HepG2 (cell line): ENCODE results near the gene OSBPL10. TPM values are rescaled to one million over a fixed set of nuclear protein-coding genes. Genes with fewer than 3 reads are reported as not detected.

Experiments
- ARID2 ChIP-seq: sonication (generic); formaldehyde crosslinking; IDR thresholded peaks from 2 replicates; pipeline ENCODE4 v1.8.1; 2022; ENCODE audit warnings: mild to moderate bottlenecking, missing genetic modification reagents, borderline replicate concordance
- BHLHE40 ChIP-seq: IDR thresholded peaks from 2 replicates; pipeline ENCODE4 v1.6.1; 2011; ENCODE audit warnings: low read length, improper control_type of control experiment
- CEBPG ChIP-seq: IDR thresholded peaks from 2 replicates; pipeline ENCODE4 v1.6.1; 2016
- CHCHD3 ChIP-seq: sonication (generic); formaldehyde crosslinking; IDR thresholded peaks from 2 replicates; pipeline ENCODE4 v1.8.0; 2022; ENCODE audit warnings: mild to moderate bottlenecking, missing genetic modification reagents, moderate library complexity
- DPF2 ChIP-seq: sonication (generic); formaldehyde crosslinking; IDR thresholded peaks from 2 replicates; pipeline ENCODE4 v1.4.0; 2020; ENCODE audit warnings: mild to moderate bottlenecking, low read depth, missing genetic modification reagents, borderline replicate concordance
- HOXA9 ChIP-seq: sonication (generic); formaldehyde crosslinking; IDR thresholded peaks from 2 replicates; pipeline ENCODE4 v1.8.1; 2022; ENCODE audit warnings: missing genetic modification reagents, mild to moderate bottlenecking, moderate library complexity, borderline replicate concordance
- ISX ChIP-seq: sonication (generic); formaldehyde crosslinking; conservative IDR thresholded peaks from 2 replicates; pipeline ENCODE4 v1.5.0; 2020; ENCODE audit warnings: missing genetic modification reagents
- KAT8 ChIP-seq: IDR thresholded peaks from 2 replicates; pipeline ENCODE4 v1.6.1; 2016; ENCODE audit warnings: missing genetic modification reagents, missing compliant biosample characterization
- KDM6A ChIP-seq: IDR thresholded peaks from 2 replicates; pipeline ENCODE4 v1.6.1; 2016; ENCODE audit warnings: low read depth
- MATR3 ChIP-seq: sonication (generic); formaldehyde crosslinking; IDR thresholded peaks from 2 replicates; pipeline ENCODE4 v1.4.0; 2020; ENCODE audit warnings: missing genetic modification reagents
- MBNL3 ChIP-seq: fragments of 250-450 bp; sonication (Bioruptor Pico); conservative IDR thresholded peaks from 2 replicates; pipeline ENCODE4 v1.8.0; 2022; ENCODE audit warnings: mild to moderate bottlenecking, inconsistent platforms
- MXD4 ChIP-seq: IDR thresholded peaks from 2 replicates; pipeline ENCODE4 v1.6.1; 2016; ENCODE audit warnings: mild to moderate bottlenecking, missing biosample characterization, missing genetic modification reagents
- NFYC ChIP-seq: IDR thresholded peaks from 2 replicates; pipeline ENCODE4 v1.6.1; 2016; ENCODE audit warnings: missing genetic modification reagents, missing compliant biosample characterization
- SKI ChIP-seq: fragments of 450-650 bp; IDR thresholded peaks from one replicate; pipeline ENCODE4 v1.6.1; 2018; ENCODE audit warnings: mild to moderate bottlenecking; ENCODE audit not compliant: partially characterized antibody
- TAF15 ChIP-seq: fragments of 200-400 bp; formaldehyde crosslinking; IDR thresholded peaks from one replicate; pipeline ENCODE4 v1.6.1; 2018; ENCODE audit warnings: mild to moderate bottlenecking, low read depth, low read length; ENCODE audit not compliant: poor library complexity, severe bottlenecking
- ZKSCAN8 ChIP-seq: IDR thresholded peaks from 2 replicates; pipeline ENCODE4 v1.6.1; 2016; ENCODE audit warnings: borderline replicate concordance, missing genetic modification reagents, missing compliant biosample characterization
- ZNF138 ChIP-seq: sonication (generic); formaldehyde crosslinking; IDR thresholded peaks from 2 replicates; pipeline ENCODE4 v1.5.0; 2020; ENCODE audit warnings: mild to moderate bottlenecking, low read depth, missing genetic modification reagents
- ZNF292 ChIP-seq: sonication (generic); formaldehyde crosslinking; IDR thresholded peaks from 2 replicates; pipeline ENCODE4 v1.8.1; 2022; ENCODE audit warnings: mild to moderate bottlenecking, low read depth, missing genetic modification reagents, borderline replicate concordance
- ZNF331 ChIP-seq: sonication (generic); formaldehyde crosslinking; IDR thresholded peaks from 2 replicates; pipeline ENCODE4 v1.4.0; 2020; ENCODE audit warnings: missing genetic modification reagents
- ZNF496 ChIP-seq: sonication (generic); formaldehyde crosslinking; IDR thresholded peaks from 2 replicates; pipeline ENCODE4 v1.8.1; 2023; ENCODE audit warnings: mild to moderate bottlenecking, moderate library complexity, missing genetic modification reagents; ENCODE audit not compliant: insufficient replicate concordance
- ZNF891 ChIP-seq: sonication (generic); formaldehyde crosslinking; IDR thresholded peaks from 2 replicates; pipeline ENCODE4 v1.5.0; 2020; ENCODE audit warnings: mild to moderate bottlenecking, missing genetic modification reagents
- polyA plus RNA-seq, 8 experiments: library from polyadenylated mRNA; depleted of rRNA in 3 of 8; stranded (reverse) in 7 of 8; unstranded in 1 of 8; fragments of >200 nt; fragmentation: Illumina TruSeq in 4 of 8; extraction: Trizol in 4 of 8; gene quantifications; 2 replicates each; pipeline versions ENCODE4 v1.2.1 to v1.2.3, GENCODE V29; 2011 to 2016; ENCODE audit warnings: low read depth in 4 of 8, missing spikeins in 1 of 8, mixed read lengths in 1 of 8; ENCODE audit not compliant: insufficient read depth in 1 of 8
- total RNA-seq, 5 experiments: library from RNA; depleted of rRNA; stranded (reverse); fragments of >200 nt; fragmentation: Illumina TruSeq; extraction: Trizol; gene quantifications; 2 replicates each; pipeline ENCODE4 v1.2.3, GENCODE V29; 2016; ENCODE audit warnings: low read depth in 1 of 5
- TF ChIP-seq, protein P1 (sequence below): sonication (generic); formaldehyde crosslinking; IDR thresholded peaks from 2 replicates; pipeline ENCODE4 v1.4.0; 2020; ENCODE audit warnings: missing genetic modification reagents, low read depth, mild to moderate bottlenecking, borderline replicate concordance
- TF ChIP-seq, protein P2 (sequence below): IDR thresholded peaks from 2 replicates; pipeline ENCODE4 v1.4.0; 2020; ENCODE audit warnings: mild to moderate bottlenecking, missing genetic modification reagents
- TF ChIP-seq, protein P3 (sequence below): IDR thresholded peaks from 2 replicates; pipeline ENCODE4 v1.6.1; 2016; ENCODE audit warnings: low read depth

Gene OSBPL10
- total and polyA plus RNA-seq, 2 of the 13 experiments (the other 11 are each of a cell fraction or from before 2014, with no cell fraction given) = 10.3 to 28.6 TPM

DNA sequence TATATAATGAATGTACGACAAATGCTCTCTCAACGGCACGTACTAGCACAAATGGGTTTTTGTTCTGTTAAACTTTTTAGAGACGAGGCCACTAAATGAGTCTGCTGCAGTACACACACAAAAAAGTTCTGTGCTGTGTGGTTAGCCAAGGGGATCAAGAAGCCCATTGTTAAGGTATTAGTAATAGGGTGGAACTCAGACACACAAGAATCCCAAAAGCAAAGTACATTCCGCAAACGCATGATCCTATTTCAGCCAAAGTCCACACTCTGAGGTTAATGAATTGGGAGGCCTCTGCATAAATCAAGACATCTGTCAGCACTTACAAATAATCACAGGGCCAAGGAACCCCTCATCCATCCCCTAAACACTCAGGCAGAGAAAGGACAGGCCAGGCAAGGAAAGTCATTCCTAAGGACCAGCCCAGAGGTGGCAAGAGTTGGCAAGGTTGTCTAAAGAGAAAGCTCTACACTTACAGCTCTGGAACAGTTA lies 12.1 kb downstream of the OSBPL10 start (continued):
- TF ChIP-seq, protein P1, sequence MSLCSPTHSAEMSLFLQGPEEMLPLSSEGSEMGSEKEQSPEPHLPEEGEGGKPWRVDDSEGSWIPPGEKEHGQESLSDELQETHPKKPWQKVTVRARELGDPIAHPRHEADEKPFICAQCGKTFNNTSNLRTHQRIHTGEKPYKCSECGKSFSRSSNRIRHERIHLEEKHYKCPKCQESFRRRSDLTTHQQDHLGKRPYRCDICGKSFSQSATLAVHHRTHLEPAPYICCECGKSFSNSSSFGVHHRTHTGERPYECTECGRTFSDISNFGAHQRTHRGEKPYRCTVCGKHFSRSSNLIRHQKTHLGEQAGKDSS (CRISPR knock-in tag) = no peak
- TF ChIP-seq KDM6A (peak; percentile 9; the same call in 1 of the 2 replicates), NFYC (CRISPR knock-in tag) (no peak), HOXA9 (CRISPR knock-in tag) (peak; percentile 60; the same call in 1 of the 2 replicates), ZNF891 (CRISPR knock-in tag) (no peak), CHCHD3 (CRISPR knock-in tag) (no peak), ZNF138 (0 out of 2 replicates have a peak, but pooled peaks have one; percentile 38), ZNF331 (CRISPR knock-in tag) (peak; percentile 21; the same call in 1 of the 2 replicates), CEBPG (peak; percentile 42), KAT8 (CRISPR knock-in tag) (no peak; the same call in 1 of the 2 replicates), ARID2 (CRISPR knock-in tag) (no peak), ZNF496 (no peak), MXD4 (CRISPR knock-in tag) (no peak), DPF2 (CRISPR knock-in tag) (peak; percentile 65; the same call in 1 of the 2 replicates), ZKSCAN8 (CRISPR knock-in tag) (0 out of 2 replicates have a peak, but pooled peaks have one; percentile 33), ZNF292 (CRISPR knock-in tag) (peak; percentile 75; the same call in 1 of the 2 replicates), TAF15 (no peak), ISX (CRISPR knock-in tag) (no peak), SKI (no peak), MBNL3 (CRISPR knock-in tag) (no peak), BHLHE40 (no peak), MATR3 (CRISPR knock-in tag) (no peak)
- TF ChIP-seq, protein P2, sequence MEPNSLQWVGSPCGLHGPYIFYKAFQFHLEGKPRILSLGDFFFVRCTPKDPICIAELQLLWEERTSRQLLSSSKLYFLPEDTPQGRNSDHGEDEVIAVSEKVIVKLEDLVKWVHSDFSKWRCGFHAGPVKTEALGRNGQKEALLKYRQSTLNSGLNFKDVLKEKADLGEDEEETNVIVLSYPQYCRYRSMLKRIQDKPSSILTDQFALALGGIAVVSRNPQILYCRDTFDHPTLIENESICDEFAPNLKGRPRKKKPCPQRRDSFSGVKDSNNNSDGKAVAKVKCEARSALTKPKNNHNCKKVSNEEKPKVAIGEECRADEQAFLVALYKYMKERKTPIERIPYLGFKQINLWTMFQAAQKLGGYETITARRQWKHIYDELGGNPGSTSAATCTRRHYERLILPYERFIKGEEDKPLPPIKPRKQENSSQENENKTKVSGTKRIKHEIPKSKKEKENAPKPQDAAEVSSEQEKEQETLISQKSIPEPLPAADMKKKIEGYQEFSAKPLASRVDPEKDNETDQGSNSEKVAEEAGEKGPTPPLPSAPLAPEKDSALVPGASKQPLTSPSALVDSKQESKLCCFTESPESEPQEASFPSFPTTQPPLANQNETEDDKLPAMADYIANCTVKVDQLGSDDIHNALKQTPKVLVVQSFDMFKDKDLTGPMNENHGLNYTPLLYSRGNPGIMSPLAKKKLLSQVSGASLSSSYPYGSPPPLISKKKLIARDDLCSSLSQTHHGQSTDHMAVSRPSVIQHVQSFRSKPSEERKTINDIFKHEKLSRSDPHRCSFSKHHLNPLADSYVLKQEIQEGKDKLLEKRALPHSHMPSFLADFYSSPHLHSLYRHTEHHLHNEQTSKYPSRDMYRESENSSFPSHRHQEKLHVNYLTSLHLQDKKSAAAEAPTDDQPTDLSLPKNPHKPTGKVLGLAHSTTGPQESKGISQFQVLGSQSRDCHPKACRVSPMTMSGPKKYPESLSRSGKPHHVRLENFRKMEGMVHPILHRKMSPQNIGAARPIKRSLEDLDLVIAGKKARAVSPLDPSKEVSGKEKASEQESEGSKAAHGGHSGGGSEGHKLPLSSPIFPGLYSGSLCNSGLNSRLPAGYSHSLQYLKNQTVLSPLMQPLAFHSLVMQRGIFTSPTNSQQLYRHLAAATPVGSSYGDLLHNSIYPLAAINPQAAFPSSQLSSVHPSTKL (CRISPR knock-in tag) = peak; percentile 86
- TF ChIP-seq, protein P3, sequence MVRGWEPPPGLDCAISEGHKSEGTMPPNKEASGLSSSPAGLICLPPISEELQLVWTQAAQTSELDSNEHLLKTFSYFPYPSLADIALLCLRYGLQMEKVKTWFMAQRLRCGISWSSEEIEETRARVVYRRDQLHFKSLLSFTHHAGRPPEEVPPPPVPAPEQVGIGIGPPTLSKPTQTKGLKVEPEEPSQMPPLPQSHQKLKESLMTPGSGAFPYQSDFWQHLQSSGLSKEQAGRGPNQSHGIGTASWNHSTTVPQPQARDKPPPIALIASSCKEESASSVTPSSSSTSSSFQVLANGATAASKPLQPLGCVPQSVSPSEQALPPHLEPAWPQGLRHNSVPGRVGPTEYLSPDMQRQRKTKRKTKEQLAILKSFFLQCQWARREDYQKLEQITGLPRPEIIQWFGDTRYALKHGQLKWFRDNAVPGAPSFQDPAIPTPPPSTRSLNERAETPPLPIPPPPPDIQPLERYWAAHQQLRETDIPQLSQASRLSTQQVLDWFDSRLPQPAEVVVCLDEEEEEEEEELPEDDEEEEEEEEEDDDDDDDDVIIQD (CRISPR knock-in tag) = peak; percentile 13; the same call in 1 of the 2 replicates
